ENCODE data around the gene MED13L.

MED13L gene

GRCh38 chr12:116207274-116207673 lies 70.2 kb downstream of the MED13L start:
- DNase-seq, result no peak

DNA sequence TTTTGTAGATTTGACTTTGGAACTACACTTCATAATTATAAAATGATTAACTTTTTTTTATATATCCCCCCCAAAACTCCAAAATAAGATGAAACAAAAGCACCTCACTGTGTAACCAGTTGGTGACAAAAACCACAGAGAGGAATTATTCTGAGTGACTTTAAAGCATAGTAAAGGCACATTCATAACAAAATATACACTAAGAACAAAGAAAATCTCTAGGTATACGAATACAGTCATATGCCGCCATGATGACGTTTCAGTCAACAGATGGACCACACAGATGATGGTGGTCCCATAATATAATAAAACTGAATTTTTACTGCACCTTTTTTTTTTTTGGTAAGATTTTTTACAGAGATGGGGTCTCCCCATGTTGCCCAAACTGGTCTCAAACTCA lies 70.7 kb downstream of the MED13L start:
- DNase-seq, result no peak

- DNase-seq, result no peak
These were observed 72.7 kb downstream of the MED13L start for GRCh38 chr12:116204785-116205184.

DNA sequence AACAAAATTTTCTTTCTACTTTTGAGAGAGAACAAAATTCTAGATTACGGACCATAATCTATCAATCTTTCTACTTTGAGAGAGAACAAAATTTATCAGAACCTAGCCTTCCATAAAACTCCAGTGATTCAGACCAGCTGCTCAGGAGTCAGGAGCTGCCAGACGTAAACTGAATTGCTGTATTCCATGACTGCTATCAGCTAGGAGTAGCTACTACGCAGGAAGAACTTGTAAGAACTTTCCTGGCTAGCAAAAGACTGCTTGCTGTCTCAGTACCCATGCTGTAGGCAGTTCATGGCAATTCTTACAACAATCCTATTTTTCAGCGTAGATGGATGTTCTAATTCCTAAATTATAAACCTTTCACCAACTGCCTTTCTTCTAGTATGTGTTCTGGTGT lies 73.3 kb downstream of the MED13L start:
- DNase-seq, result no peak

GRCh38 chr12:116202940-116203339 lies 74.6 kb downstream of the MED13L start:
- no peak for DNase-seq

DNA sequence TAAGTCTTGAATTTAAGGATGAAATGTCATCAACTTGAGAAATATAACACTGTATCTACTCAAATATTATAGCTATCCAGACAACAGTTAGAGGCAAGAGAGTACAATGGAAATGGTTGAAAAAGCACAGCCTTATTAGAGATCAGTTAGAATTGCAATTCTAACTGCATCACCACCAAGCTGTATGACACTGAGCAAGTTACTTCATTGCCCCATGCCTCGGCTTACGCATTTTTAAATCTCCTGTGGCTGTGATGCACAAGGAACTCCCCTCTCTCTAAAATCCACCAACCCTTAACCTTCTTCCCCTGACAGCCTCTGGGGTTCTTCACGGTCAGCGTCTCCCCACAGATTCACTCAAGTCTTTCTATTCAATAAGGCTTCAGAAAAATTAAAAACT lies 75.1 kb downstream of the MED13L start:
- DNase-seq, result no peak

DNA sequence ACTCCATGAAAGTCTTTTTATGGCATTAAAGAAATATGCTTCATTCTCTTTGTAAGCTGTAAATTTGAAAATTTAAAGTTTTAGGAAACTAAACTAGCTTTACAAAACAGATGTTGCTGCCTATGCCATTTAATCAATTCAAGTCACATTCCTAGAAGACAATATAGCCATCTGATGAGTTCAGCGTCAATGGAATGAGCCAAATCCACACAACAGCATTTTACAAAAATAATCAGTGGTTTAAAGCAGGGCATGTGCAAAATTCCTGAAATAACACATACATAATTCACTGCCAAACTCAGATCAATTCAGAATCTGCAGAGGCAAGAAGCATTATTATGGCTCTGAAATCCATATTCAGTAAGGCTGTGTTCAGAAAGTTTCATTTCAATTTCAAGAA lies 75.6 kb downstream of the MED13L start:
- no peak for DNase-seq

GRCh38 chr12:116201359-116201758 lies 76.1 kb downstream of the MED13L start:
- no peak for DNase-seq

DNA sequence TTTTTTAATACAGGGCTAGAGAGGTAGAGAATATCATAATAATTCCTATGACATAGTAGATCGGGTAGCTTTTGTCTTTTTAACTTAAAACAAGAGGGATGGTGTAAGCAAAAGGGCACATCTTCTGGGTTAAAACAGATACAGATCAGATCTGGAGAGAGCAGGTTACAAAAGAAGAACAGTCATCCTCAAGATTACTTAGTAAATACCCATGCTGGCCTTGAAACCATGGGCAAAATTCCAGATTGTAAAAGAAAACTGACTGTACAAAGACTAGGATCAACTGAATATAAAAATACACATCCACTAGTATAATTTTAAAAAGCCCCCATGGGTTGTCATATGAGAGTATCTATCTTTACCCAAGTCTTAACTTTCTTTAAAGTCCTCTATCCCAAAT lies 76.7 kb downstream of the MED13L start:
- DNase-seq, result no peak

DNA sequence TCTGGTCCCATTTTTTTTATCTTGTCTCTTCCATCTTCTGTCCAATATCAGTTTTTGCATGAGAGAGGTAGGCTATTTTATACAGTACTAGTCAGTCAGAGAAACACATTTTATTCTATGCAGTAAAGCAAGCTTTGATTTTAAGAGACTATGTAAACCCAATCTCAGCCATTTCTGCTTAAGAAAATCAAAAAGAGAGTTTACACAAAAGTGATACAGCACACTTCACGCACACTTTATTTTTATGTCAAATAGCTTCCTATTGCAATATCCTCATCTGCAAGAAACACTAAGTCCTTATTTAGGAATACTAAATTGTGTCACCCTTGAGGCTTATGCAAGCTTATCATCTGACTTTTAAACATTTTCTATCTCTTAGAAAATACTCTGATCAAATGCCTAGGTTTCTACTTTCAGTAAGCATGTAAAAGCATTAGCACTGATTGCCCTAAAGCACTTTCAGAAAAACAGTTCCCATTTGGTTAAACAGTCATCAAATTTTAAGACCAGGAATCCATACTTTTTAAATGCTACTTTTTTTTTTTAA lies 78.3 kb downstream of the MED13L start:
- no peak for DNase-seq

- no peak for DNase-seq
These were observed 80.5 kb downstream of the MED13L start for GRCh38 chr12:116196752-116197718.

DNA sequence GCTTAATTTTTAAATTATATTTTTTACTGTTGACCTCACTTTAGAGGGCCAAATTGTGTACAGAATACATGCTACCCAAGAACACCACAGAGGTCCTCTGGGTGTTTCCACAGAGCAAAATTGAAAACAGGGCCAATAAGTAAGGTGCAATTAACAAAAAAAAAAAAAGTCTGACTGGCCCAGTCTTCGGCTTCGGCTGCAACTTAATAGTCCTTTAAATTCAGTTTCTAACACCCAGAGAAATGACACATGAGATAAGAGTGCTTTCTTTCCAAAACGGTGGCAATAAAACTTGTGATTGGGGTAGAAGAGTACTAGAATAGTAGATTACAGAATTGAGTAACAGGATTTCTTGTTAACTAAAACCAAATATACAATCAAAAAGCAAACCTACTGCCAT lies 81.3 kb downstream of the MED13L start:
- no peak for DNase-seq

GRCh38 chr12:116194935-116195431 lies 82.5 kb downstream of the MED13L start:
- DNase-seq, result peak; percentile 16

DNA sequence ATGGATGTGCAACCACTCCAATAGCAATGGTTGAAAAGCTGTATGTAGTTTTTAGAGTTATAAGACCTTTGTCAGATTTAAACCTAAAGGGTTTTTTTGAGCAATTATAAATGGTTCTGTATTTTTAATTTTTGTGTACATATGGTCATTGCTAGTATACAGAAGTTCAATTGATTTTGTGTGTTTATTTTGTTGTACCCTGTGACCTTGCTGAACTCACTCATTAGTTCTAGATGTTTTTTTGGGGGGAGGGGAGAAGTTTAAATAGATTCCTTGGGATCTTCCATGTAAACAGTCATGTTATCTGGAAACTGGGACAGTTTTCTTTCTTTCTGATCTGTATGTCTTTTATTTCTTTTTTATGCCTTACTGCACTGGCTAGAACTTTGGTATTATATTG lies 87.8 kb downstream of the MED13L start:
- no peak for DNase-seq

DNA sequence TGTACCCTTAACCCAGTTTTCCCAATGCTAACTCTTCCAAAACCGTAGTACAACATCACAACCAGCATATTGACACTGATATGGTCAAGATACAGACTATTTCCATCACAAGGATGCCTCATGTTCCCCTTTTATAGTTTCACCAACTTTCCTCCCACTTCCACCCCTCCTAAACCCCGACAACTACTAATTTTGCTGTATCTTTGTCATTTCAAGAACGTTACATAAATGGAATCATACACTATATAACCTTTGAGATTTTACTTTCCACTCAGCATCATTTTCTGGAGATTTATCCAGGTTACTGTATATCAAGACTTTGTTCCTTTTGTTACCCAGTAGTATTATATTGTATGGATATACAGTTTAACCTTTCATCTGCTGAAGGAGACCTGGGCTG lies 88.9 kb downstream of the MED13L start:
- DNase-seq, result no peak

- no peak for DNase-seq
These were observed 90.4 kb downstream of the MED13L start for GRCh38 chr12:116187151-116187511.

DNA sequence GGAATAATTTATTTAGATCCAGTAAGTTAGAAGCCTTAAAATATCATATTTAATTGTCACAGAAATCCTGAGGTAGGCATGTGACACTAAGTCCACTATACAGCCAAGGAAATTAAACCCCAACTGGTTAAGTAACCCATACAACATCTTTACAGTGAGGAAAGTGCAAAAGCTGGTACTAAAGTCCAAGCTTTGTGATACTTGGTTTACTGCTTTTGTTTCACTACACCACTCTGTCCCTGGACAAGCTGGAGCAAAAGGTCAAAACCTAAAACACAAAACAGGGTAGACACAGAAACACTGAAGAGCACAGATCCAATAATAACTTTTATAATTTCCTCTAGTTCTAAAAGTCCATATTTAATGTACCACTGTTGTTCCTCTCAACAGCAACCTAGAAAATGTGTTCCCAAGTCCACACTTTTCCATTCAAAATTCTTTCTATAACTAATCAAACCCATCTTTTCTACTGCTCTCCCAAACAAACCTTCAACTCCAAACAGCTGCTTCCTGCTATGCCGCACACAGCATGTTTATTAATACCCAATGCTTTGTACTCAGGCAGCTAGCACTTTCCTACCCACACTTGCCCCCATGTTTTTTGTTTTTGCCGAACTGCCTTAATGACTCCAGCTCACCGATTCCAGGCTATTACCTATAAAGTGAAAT lies 90.9 kb downstream of the MED13L start:
- DNase-seq, result no peak

GRCh38 chr12:116184763-116185162 lies 92.7 kb downstream of the MED13L start:
- DNase-seq, result no peak

DNA sequence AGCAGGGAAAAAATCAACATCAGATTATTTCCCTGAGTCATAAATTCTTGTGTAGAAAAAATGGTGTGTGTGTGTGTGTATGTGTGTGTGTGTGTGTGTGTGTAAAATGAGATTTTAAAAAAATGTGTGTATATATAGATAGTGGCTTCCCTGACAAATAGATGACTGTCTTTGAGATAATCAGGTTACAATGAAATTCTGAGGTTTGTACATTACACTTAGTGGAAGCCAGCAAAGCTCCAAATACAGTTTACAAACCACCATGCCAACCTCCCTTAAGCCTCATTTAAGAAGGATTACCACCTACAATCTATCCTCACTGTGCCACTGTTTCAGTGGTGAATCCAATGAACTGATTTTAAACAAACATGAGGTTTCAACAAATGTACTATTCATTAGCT lies 93.8 kb downstream of the MED13L start:
- no peak for DNase-seq

DNA sequence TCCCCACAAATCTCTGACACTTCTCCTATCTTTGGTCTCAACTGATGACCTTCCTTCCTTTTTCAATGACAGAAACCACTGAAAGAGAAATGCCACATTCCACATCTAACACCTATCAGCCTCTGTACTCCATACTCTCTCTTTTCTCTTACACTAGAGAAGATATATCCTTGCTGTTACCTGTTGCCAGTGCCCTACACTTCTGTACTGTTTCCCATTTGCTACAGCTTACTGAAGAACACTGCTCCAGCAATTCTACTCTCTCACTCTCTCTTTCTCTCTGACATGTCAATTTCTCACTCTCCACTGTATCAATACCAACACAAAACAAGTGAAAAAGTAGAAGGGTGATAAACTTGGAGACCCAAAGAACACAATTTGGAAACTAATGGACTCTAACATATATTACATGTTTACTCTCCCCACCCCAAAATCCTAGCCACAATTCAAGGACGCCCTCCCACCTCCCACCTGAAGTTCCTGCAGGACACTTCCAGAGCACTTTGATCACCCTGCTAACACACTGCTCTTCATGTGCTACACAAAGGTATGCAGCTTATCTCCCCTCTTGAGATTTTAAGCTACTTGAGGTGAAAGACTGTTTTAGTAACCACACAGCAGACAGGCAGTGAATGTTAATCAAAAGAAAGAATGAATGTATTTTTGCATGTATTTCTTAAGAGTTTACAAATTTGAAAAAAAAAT lies 95.0 kb downstream of the MED13L start:
- DNase-seq, result no peak

- no peak for DNase-seq
These were observed 97.0 kb downstream of the MED13L start for GRCh38 chr12:116180448-116180847.

- DNase-seq, result no peak
These were observed 98.1 kb downstream of the MED13L start for GRCh38 chr12:116179384-116179783.

DNA sequence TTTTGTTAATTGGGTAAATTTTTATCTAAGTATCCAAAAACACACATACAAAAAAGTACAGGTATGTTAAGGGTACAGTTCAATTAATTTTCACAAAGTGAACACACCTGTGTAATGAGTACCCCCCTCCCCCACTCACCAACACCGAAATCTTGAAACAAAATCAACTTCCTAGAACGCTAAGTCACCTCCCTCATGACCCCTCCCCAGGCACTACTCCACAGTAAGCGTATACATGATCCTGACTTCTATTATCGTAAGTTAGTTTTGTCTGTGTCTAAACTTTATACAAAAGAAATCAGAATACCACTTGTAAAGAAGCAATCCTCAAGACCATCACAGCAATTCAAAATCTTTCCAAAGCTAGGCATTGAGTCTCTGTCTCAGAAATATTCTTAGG lies 100.5 kb downstream of the MED13L start:
- DNase-seq, result no peak
